GM12878 (cell line): ENCODE results near the gene AP4B1. TPM values are rescaled to one million over a fixed set of nuclear protein-coding genes. Genes with fewer than 3 reads are reported as not detected.
A peak's percentile ranks its signal among the peaks of the same experiment; 100 is the strongest.

Experiments used
- ATAC-seq: fragments of 200-7000 bp; cut with Tn5 transposase; 3 replicates; pipeline ENCODE4 v1.9.1; 2020; ENCODE audit warnings: mild to moderate bottlenecking, moderate library complexity
- BruUV-seq: library from RNA; stranded (reverse); fragments of 400-500 nt; replicated peaks from 2 replicates; lab custom pipeline; 2021; lab: Mats Ljungman, UMichigan
- CTCF ChIA-PET: fragments of 300-600 bp; sonication (Branson Sonifier 250); formaldehyde crosslinking; extraction: SDS; loops from one replicate; lab custom pipeline; 2021; ENCODE audit warnings: inconsistent platforms; lab: Yijun Ruan, JAX
- POLR2A ChIA-PET: fragments of 350-600 bp; formaldehyde crosslinking; extraction: SDS; loops from one replicate; lab custom pipeline; 2021; ENCODE audit warnings: inconsistent platforms; lab: Charles Lee
- RAD21 ChIA-PET: fragments of 300-600 bp; sonication (Branson Sonifier 250); formaldehyde crosslinking; loops from one replicate; lab custom pipeline; 2023; ENCODE audit warnings: antibody characterized with exemption; ENCODE audit not compliant: unreplicated experiment; lab: Charles Lee
- SMC1A ChIA-PET: fragments of 300-600 bp; sonication (Branson Sonifier 250); formaldehyde crosslinking; loops from one replicate; lab custom pipeline; 2023; ENCODE audit not compliant: unreplicated experiment, uncharacterized antibody; lab: Charles Lee
- DNase-seq: peaks from one replicate; pipeline ENCODE4 v3.0.0-alpha.2; 2011; ENCODE audit warnings: low read depth, low spot score
- FAIRE-seq: peaks from 3 replicates; lab custom pipeline; 2011; peaks lifted over from hg19 to GRCh38; lab: Jason Lieb, UNC
- H2AFZ ChIP-seq: 2 replicates; pipeline ENCODE4 v1.6.0; 2011; ENCODE audit warnings: low read depth, low read length, control low read depth; ENCODE audit not compliant: control insufficient read depth
- H3K27ac ChIP-seq: 2 replicates; pipeline ENCODE4 v1.5.1; 2011; ENCODE audit warnings: control low read depth; ENCODE audit not compliant: control insufficient read depth, insufficient read depth
- H3K27me3 ChIP-seq, 2 experiments: replicated peaks in 1 of 2; 2 replicates each; pipeline versions ENCODE4 v1.6.0 to v1.6.1; 2011; ENCODE audit warnings: low read length in 1 of 2; ENCODE audit not compliant: control insufficient read depth in 2 of 2, insufficient read depth in 2 of 2
- H3K36me3 ChIP-seq, 2 experiments: 2 replicates each; pipeline ENCODE4 v1.5.1; 2011; ENCODE audit warnings: low read length in 1 of 2; ENCODE audit not compliant: control insufficient read depth in 2 of 2, insufficient read depth in 2 of 2
- H3K4me1 ChIP-seq: 2 replicates; pipeline ENCODE4 v1.6.1; 2011; ENCODE audit warnings: mild to moderate bottlenecking, low read length, moderate library complexity, mixed read lengths; ENCODE audit not compliant: control insufficient read depth, insufficient read depth
- H3K4me2 ChIP-seq: 2 replicates; pipeline ENCODE4 v1.6.0; 2011; ENCODE audit warnings: control low read depth; ENCODE audit not compliant: control insufficient read depth, insufficient read depth
- H3K4me3 ChIP-seq: fragments of 200-600 bp; sonication (generic); 2 replicates; pipeline ENCODE4 v1.5.1; 2016
- H3K79me2 ChIP-seq: 2 replicates; pipeline ENCODE4 v1.6.0; 2011; ENCODE audit warnings: low read length; ENCODE audit not compliant: control insufficient read depth, insufficient read depth
- H3K9ac ChIP-seq: 2 replicates; pipeline ENCODE4 v1.8.0; 2011; ENCODE audit warnings: low read length, control low read depth, mixed read lengths; ENCODE audit not compliant: control insufficient read depth, insufficient read depth
- H3K9me3 ChIP-seq: replicated peaks from 3 replicates; pipeline ENCODE4 v1.5.1; 2011; ENCODE audit warnings: mild to moderate bottlenecking, low read length; ENCODE audit not compliant: control insufficient read depth, insufficient read depth
- H4K20me1 ChIP-seq: 2 replicates; pipeline ENCODE4 v1.6.0; 2011; ENCODE audit not compliant: control insufficient read depth, insufficient read depth
- E2F8 ChIP-seq: fragments of 450-650 bp; IDR thresholded peaks from 2 replicates; pipeline ENCODE4 v1.6.1; 2018; ENCODE audit warnings: mild to moderate bottlenecking, low read depth, moderate library complexity; ENCODE audit not compliant: partially characterized antibody
- IKZF1 ChIP-seq: fragments of 450-650 bp; conservative IDR thresholded peaks from 2 replicates; pipeline ENCODE4 v1.6.1; 2017; ENCODE audit warnings: antibody characterized with exemption, mild to moderate bottlenecking
- NKRF ChIP-seq: fragments of 450-650 bp; conservative IDR thresholded peaks from 2 replicates; pipeline ENCODE4 v1.6.1; 2017; ENCODE audit warnings: mild to moderate bottlenecking, moderate library complexity
- RB1 ChIP-seq: fragments of 450-650 bp; formaldehyde crosslinking; IDR thresholded peaks from 2 replicates; pipeline ENCODE4 v1.6.1; 2017; ENCODE audit warnings: mild to moderate bottlenecking, borderline replicate concordance
- SPI1 ChIP-seq: IDR thresholded peaks from 2 replicates; pipeline ENCODE4 v1.6.1; 2011; ENCODE audit warnings: low read depth, mild to moderate bottlenecking, low read length, moderate library complexity, borderline replicate concordance; ENCODE audit not compliant: insufficient read depth
- SREBF1 ChIP-seq: IDR thresholded peaks from 2 replicates; pipeline ENCODE4 v1.6.1; 2012; ENCODE audit warnings: mild to moderate bottlenecking, low read length
- WGBS: methylation state at CpG from one replicate; pipeline ENCODE4 v1.1.6; 2016; ENCODE audit warnings: low lambda C conversion rate; ENCODE audit not compliant: insufficient replicate concordance, insufficient coverage; ENCODE audit errors: missing lambda C conversion rate; 5-methylcytosine and 5-hydroxymethylcytosine counted together
- in situ Hi-C: fragments of 300-500 bp; cut with MboI; formaldehyde crosslinking; loops from 9 replicates; pipeline ENCODE4 v1.14.3; 2018; ENCODE audit warnings: mixed read lengths
- intact Hi-C: fragments of 100-400 bp; cut with micrococcal nuclease; formaldehyde crosslinking; loops from one replicate; pipeline ENCODE4 v1.14.2; 2022; ENCODE audit not compliant: unreplicated experiment
- polyA plus RNA-seq, 11 experiments: library from polyadenylated mRNA; depleted of rRNA in 4 of 11; unstranded in 6 of 11; stranded (reverse) in 5 of 11; fragments of >200 nt; fragmentation: Nextera tagmentation in 4 of 11; fragmentation: Illumina TruSeq in 1 of 11; extraction: Ambion mirVana in 4 of 11; extraction: Trizol in 1 of 11; gene quantifications; 1 replicate in 1 of 11; 2 replicates in 10 of 11; pipeline versions ENCODE4 v1.2.1 to v1.2.3, GENCODE V29; 2011 to 2016; ENCODE audit warnings: inconsistent platforms in 2 of 11, missing spikeins in 2 of 11, low read depth in 1 of 11
- total RNA-seq, 4 experiments: library from RNA; depleted of rRNA in 3 of 4; stranded (reverse); fragments of >200 nt in 3 of 4; fragmentation: Illumina TruSeq in 1 of 4; extraction: Trizol in 1 of 4; gene quantifications; 2 replicates each; pipeline versions ENCODE4 v1.2.1 to v1.2.3, GENCODE V29; 2013 to 2021
- TF ChIP-seq, protein P1 (sequence below): IDR thresholded peaks from 2 replicates; pipeline ENCODE4 v1.6.1; 2012; ENCODE audit warnings: low read length, inconsistent platforms
- TF ChIP-seq, protein P2 (sequence below): fragments of 450-650 bp; IDR thresholded peaks from 2 replicates; pipeline ENCODE4 v1.6.1; 2017; ENCODE audit warnings: antibody characterized with exemption, mild to moderate bottlenecking, moderate library complexity

AP4B1 gene
- total and polyA plus RNA-seq, 10 of the 15 experiments (the other 5 are each of a cell fraction or from before 2014, with no cell fraction given): 27.2 to 61.0 (median 33.0) TPM

GRCh38 chr1:113928187-113928930, 23.8 kb upstream of the AP4B1 start (continued):
- TF ChIP-seq NKRF: no peak
- no peak for TF ChIP-seq SREBF1
- peak; percentile 42 for TF ChIP-seq IKZF1

DNA sequence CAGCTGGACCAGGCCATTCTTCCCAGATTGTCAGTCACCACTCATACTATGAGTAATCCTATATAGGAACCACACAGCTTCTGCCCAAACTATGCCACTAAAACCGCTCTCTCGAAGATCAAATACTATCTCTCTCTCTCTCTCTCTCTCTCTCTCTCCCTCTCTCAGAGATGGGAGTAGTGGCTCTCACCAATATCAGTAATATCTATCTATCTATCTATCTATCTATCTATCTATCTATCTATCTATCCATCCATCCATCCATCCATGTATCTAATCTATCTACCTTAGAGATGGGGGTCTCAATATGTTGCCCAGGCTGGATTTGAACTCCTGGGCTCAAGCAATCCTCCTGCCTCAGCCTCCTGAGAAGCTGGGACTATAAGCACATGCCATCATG, 19.9 kb upstream of the AP4B1 start:
- SMC1A ChIA-PET: interaction anchor here (0.8 to 2.0 kb wide), 5 partner anchors 9 to 45 kb away, joined by 3 to 5 read pairs (median 3); no protein-coding TSS in a partner anchor
- no TSS peak for BruUV-seq
- Histone ChIP-seq H3K9me3 (no peaks in the 10 kb centered on the region), H3K4me1 (peaks cover 4% of the 10 kb centered on the region), H3K36me3 (no peaks in the 10 kb centered on the region), H3K4me3 (no peak overlapping the region), H3K4me2 (no peak overlapping the region), H4K20me1 (no peaks in the 10 kb centered on the region), H3K79me2 (peaks cover 4% of the 10 kb centered on the region; the same call in 1 of the 2 replicates), H3K9ac (no peak overlapping the region), H2AFZ (no peak overlapping the region), H3K27me3 (no peaks in the 10 kb centered on the region), H3K27ac (no peak overlapping the region)
- CTCF ChIA-PET: interaction anchor here (0.8 to 1.7 kb wide), 2 partner anchors 16 to 18 kb away, joined by 3 to 5 read pairs; no protein-coding TSS in a partner anchor
- no peak for DNase-seq
- POLR2A ChIA-PET: interaction anchor here (0.7 kb wide), 1 partner anchor 109 kb away, joined by 3 read pairs; no protein-coding TSS in a partner anchor
- WGBS: 90% methylated on average over 2 of the region's 2 CpGs
- intact Hi-C loops: no loop called here
- RAD21 ChIA-PET: interaction anchor here (1.2 kb wide), 1 partner anchor 130 kb away, joined by 3 read pairs; no protein-coding TSS in a partner anchor
- in situ Hi-C loops: no loop called here
- no peak for FAIRE-seq
- ATAC-seq: no peak
- TF ChIP-seq NKRF (no peak), RB1 (no peak), E2F8 (no peak), SPI1 (no peak)
- TF ChIP-seq, protein P1, sequence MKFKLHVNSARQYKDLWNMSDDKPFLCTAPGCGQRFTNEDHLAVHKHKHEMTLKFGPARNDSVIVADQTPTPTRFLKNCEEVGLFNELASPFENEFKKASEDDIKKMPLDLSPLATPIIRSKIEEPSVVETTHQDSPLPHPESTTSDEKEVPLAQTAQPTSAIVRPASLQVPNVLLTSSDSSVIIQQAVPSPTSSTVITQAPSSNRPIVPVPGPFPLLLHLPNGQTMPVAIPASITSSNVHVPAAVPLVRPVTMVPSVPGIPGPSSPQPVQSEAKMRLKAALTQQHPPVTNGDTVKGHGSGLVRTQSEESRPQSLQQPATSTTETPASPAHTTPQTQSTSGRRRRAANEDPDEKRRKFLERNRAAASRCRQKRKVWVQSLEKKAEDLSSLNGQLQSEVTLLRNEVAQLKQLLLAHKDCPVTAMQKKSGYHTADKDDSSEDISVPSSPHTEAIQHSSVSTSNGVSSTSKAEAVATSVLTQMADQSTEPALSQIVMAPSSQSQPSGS: no peak
- TF ChIP-seq, protein P2, sequence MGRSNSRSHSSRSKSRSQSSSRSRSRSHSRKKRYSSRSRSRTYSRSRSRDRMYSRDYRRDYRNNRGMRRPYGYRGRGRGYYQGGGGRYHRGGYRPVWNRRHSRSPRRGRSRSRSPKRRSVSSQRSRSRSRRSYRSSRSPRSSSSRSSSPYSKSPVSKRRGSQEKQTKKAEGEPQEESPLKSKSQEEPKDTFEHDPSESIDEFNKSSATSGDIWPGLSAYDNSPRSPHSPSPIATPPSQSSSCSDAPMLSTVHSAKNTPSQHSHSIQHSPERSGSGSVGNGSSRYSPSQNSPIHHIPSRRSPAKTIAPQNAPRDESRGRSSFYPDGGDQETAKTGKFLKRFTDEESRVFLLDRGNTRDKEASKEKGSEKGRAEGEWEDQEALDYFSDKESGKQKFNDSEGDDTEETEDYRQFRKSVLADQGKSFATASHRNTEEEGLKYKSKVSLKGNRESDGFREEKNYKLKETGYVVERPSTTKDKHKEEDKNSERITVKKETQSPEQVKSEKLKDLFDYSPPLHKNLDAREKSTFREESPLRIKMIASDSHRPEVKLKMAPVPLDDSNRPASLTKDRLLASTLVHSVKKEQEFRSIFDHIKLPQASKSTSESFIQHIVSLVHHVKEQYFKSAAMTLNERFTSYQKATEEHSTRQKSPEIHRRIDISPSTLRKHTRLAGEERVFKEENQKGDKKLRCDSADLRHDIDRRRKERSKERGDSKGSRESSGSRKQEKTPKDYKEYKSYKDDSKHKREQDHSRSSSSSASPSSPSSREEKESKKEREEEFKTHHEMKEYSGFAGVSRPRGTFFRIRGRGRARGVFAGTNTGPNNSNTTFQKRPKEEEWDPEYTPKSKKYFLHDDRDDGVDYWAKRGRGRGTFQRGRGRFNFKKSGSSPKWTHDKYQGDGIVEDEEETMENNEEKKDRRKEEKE: no peak
